ENCODE data around the gene CDH24.

CDH24 gene

DNA sequence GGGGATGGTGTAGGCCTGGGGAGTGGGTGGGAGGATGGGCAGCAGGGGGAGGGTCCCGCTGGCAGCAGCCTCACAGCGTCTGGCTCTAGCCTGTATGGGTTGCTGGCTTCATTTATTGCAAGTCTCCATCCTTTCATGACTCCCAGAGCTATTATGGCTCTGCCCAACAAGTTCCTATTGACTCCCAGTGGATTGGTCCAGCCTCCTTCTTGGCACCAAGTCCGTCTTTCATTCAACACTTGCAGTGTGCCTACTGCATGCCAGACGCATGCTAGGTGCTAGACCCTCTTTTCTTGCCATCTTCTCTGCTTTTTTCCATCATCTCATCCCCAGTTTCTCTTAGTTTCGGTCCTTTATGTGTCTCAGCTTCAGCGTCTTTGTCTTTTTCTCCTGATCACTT, 14.2 kb downstream of the CDH24 start:
- DNase-seq = no peak

DNA sequence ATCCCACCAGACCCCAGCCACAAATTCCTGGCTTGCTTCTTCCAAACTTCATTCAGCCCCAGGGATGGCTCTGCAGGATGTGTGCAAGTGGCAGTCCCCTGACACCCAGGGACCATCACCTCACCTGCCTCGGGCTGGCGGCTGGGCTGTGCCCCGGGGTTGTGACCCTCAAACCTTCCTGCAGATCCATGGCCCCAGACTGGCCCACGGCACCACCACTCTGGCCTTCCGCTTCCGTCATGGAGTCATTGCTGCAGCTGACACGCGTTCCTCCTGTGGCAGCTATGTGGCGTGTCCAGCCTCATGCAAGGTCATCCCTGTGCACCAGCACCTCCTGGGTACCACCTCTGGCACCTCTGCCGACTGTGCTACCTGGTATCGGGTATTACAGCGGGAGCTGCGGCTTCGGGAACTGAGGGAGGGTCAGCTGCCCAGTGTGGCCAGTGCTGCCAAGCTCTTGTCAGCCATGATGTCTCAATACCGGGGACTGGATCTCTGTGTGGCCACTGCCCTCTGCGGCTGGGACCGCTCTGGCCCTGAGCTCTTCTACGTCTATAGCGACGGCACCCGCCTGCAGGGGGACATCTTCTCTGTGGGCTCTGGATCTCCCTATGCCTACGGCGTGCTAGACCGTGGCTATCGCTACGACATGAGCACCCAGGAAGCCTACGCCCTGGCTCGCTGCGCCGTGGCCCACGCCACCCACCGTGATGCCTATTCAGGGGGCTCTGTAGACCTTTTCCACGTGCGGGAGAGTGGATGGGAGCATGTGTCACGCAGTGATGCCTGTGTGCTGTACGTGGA, 15.0 kb downstream of the CDH24 start, which contains the start of gene PSMB11:
TSS of gene PSMB11 (plus strand) at position 51 of the 804 bp plus-strand sequence. CDS start at position 65, 14 bp downstream.
- DNase-seq = no peak

DNA sequence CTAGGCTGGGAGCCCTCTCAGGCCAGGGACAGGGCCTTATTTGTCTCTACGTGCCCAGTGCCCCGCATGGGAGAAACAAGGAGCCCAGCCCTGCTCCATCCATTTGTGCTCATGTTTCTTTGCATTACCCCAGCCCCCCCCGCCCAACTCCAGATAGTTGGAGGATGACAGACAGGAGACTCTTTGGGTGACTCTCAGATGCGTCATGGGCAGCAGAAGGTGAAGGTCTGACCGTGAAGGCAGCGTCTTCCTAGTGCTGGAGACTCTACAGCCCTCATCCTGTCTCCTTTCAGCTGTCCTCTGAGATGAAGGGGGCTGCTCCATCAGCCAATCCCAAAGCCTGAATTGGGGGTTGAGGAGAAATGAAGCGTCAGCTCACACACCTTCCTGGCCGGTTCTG, 15.6 kb downstream of the CDH24 start:
- DNase-seq = no peak

DNA sequence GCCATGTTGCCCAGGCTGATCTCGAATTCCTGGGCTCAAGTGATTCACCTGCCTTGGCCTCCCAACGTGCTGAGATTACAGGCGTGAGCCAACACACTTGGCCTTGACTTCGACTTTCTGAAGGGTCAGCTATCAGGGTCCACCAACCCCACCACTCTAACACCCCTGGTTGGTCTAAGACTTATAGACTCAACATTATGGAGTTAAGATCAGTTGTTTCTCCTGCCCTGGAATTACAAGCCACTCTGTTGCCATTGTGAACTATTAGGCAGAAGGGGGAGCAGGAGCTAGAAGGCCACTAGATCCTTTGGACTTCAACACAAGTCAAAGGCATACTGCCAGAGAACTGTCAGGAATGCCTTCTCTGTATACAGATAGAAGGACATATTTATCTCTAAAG, 17.2 kb downstream of the CDH24 start:
- no peak for DNase-seq

DNA sequence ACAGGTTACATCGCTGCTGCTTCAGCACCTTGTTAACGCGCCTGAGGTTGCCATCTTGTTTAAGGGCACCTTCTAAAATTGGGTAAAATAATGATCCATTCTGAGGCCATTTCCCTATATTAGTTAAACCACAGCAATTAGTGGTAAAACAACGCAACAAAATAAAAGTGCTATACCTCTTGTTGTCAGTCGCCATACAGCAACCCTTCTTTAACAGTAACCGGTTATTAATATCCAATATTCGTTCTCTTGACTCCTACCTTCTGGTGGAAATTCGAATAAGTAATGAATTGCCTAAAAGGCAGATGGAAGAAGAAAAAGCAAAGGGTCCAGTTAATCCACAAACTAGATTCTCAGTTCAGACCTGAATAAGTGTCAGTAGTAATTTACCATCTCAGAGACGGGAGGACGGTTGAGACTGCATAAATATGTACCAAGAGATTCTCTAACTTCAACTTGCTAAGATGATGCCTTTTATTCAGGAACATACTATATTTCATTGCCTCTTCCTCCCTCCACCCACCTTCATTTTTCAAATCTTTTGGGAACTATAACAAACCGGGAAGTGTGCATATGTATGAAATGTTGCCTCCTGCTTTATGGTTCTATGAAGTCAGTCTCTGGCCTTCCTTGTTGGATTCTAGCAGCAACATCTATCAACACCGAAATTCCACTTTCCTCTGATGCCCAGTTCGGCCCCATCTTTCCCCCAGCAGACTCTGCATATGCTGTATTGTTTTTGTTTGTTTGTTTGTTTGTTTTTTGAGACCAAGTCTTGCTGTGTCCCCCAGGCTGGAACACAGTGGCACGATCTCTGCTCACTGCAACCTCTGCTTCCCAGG, 21.8 kb downstream of the CDH24 start:
- no peak for DNase-seq

DNA sequence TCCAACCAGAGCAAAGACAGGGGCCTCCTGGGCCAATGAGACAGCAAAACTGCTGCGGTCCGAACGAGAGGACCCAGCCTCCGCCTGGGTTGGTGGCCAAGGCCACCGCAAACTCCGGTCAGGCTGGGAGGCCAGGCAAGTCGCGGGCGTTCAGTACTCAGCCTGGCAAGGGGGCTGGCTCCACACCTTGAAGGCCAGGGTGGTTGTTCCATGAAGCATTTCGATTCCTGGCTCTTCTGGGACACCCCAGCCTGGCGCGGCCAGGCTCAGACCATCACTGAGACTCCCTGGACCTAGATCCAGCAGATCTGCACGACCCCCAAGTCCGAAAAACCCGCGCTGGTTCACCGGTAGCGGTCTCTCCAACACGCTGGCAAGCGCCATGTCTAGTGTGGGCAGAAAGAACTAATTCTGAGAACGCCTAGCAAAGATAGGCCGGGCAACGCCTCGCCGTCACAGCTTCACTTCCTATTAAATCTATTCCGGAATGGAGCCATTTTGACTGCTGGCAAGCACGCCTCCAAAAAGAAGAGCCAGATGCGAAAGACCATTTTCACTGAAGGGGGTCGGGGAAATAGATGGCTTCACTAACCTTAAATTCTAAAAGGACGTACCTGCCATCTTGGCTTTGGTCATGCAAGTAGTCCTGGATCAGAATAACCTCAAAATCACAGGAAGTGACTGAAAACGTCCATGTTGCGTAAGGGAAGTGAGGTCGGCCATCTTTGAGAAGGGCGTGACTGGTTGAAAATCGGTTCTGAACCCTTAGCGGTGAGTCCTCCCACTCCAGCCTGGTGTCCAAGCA, 22.6 kb downstream of the CDH24 start, which contains the start of gene PSMB5:
TSS of gene PSMB5 (minus strand) at position 403 of the 805 bp plus-strand sequence. CDS start at position 384, 19 bp downstream.
- DNase-seq = no peak

DNA sequence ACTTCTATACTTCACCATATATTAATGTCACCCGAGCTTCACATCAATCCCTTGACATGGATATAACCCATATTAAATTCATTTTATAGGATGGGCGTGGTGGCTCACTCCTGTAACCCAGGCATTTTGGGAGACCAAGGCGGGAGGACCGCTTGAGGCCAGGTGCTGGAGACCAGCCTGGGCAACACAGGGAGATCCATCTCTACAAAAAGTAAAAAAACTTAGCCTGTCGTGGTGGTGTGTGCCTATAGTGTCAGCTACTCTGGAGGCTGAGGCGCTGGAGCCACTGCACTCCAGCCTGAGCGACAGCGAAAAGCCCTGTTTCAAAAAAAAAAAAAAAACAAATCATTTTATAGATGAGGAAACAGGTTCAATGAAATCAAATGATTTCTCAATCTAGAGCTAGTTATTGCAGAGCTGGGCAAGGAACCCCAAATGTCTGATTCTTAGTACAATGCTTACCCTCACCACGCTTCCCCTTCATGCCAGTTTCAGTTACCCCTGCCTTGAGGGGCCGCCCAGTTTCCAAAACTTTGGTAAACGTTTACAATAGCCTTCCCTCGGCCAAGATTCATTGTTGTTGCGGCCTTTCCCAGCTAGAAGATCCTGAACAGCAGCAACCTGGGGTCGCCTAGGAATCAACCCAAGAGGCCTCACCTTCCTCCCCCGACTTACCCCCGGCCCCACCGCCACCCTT, 23.4 kb downstream of the CDH24 start:
- DNase-seq = no peak

DNA sequence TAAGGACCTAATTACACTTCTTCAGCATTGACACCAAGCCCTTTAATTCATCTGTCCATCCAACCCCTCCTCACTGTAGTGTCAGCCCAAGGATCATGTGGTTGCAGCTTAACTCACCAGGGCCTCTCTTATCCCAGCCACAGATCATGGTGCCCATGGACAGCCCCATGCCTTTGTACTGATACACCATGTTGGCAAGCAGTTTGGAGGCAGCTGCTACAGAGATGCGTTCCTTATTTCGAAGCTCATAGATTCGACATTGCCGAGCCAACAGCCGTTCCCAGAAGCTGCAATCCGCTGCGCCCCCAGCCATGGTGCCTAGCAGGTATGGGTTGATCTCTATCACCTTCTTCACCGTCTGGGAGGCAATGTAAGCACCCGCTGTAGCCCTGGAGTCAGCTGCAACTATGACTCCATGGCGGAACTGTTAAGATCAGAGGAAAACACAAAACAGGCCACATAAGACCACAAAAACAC, 24.0 kb downstream of the CDH24 start:
- no peak for DNase-seq

DNA sequence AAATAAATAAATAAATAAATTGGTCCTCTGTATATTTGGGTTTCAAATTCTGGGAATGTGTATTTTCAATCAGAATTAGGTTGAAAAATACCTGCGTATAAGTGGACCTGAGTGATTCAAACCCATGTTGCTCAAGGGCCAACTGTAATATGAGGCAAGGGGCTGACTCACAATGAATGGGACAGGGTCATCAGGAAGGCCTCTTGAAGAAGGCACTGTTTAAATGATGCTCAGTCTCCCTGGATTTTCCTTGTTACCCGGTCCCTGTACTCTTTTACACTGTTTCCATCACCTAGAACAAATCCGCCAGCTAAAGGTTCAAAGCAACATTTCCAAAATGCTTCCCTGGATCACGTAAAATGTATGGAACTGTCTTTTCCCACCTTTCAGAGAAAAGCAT, 26.4 kb downstream of the CDH24 start:
- no peak for DNase-seq

DNA sequence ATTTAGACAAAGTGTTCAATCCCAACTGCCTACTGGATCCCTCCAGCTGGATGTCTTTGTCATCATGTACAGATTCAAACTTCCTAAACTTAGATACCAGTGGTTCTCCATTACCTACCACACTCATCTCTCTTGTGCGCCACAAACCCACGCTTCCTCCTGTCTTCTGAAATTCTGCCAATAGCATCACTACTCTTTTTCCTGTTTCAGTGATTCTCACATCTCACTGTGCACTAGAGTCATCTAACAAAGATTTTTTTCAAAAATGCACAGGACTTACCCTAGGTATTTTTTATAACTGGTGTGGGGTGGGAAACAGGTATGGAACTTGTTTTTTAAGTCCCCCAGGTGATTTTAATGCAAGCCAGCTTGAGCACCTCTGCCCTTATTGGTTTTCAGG, 28.5 kb downstream of the CDH24 start:
- DNase-seq = no peak

DNA sequence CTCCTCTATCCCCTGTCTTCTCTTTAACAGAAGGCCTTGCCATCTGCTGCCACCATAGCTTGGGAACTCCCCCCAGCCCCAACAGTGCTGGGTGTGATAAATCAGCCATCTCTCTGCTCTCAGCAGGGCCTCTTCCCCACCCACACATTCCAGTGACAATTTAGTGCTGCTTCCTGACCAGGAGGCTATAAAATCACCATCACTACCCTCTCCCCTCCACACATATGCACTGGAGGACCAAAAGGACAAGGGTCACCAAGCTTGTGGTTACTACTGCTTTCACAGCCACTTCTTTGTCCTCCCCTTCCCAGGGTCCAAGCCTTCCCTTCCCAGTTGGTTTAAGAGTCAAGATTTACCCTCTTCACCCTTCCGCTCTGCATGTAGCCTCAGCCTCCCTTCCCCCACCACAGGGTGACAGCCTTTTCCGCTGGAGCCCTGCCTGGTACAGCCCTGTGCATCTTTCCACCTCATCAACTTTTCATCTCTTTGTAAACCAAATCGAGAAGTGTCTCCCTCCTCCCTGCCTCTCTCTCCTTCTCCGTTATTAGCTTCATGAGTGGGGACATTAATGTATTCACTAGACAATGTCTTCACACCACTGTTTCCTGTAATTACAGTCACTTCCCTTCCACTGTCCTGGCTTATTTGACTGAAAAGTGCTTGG, 32.0 kb downstream of the CDH24 start:
- no peak for DNase-seq

DNA sequence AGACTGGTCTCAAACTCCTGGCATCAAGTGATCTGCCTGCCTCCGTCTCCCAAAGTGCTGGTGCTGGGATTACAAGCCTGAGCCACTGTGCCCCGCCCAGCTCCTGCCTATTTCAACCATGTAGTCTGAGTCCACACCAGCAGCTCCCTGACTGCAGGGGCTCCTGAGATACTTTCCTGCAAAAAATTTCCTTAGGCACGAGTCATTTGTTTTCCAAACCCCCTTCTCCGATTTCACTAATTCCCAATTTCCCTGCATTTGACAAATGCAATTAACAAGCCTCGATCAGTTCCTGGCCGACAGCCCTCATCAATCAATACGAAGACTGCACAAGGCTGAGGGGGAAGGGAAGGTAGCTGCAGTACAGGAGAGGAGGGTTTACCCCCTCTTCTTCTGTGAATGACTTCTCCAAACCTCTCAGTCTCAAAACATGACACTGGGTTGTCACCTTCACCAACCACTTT, 32.7 kb downstream of the CDH24 start:
- DNase-seq = no peak

DNA sequence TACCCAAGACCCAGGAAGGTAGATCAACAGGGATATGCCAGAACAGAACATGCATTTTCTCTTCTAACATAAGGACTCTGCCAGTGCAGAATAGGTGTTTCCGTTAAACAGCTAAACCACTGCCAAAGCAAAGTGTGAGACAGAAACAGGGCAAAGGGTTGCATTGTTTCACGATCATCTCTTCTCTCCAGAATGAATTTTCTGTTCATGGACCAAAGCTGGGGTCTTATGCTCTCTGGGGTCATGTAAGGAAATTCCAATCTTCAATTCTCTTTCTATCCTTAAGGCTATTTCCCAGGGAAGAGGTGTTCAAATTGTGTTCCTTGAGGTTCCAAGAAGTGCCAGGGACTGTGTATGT, 33.5 kb downstream of the CDH24 start:
- no peak for DNase-seq

DNA sequence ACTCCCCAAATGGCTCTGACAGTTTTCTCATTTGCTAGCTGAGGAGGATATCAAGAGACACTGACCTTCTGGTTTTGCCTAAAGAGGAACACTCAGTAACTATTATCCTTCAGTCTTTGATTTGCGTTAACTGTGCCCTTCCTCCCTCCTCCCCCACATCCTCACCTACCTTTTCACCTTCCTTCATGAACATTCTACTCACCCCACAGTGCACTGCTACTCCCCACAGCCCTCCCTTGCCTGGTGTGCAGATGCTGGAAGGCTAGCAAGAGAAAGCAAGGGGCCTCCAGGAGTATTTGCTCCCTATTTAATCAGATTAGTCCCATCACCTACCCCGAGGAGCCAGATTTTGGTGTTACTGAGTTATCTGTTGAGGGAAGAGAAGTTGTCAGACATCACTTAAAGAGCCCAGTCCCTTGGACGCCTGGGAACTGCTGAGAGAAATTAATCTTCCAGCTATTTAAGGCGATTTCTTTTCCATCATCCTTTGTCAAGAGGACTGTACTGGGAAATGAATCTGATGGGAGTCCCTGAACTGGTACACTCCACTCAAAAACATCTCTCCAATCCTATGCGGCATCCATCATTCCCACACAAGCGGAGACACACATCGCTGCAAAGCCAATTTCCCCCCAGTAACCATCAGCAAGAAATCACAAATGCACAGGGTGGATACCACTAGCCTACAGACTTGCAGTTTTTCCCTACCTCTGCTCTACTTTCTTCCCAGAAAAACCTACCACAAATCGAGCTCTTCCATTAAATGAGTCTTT, 34.1 kb downstream of the CDH24 start:
- no peak for DNase-seq

DNA sequence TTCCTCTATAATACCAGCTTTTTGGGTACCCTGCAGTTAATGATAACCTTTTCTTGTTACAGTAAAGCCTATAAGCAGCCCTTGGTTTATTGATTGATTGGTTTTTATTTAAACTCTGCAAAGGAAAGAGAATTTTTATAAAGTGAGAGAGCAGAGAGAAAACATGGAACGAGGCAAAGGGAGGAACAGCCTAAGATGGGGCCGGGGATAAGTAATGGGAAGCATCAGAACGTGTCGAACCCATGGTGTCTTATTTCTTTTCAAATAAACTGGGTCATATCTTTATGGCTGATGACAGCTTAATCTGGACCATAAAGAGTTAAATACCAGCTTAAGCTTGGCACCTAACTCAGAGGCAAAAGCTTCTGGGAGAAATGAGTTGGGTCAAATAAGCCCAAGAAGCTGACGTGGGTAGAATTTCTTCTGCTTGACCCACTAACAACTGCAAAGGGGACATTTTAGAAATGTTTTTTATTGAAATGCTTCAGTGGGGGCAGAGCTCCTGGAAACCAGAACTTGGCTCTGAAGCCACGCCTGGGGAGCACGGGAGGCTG, 35.4 kb downstream of the CDH24 start:
- no peak for DNase-seq

DNA sequence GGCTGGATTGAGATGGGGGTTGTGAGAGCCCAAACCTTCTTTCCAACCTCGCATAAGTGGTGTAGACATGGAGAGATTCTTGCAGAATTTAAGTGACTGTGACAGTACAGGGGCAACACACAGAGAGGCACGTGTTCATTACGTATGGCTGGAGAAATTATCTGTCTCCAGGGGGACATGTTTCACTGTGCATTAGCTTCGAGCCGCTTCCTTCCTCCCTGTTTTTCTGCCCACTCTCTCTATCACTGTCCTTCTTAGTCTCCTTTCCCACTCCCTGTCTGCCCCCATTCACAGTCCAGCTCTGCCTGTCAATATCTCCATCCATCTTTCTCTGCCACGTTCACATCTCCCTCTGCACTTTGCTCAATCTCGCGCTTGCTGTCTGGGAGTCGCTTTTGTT, 35.9 kb downstream of the CDH24 start:
- no peak for DNase-seq

DNA sequence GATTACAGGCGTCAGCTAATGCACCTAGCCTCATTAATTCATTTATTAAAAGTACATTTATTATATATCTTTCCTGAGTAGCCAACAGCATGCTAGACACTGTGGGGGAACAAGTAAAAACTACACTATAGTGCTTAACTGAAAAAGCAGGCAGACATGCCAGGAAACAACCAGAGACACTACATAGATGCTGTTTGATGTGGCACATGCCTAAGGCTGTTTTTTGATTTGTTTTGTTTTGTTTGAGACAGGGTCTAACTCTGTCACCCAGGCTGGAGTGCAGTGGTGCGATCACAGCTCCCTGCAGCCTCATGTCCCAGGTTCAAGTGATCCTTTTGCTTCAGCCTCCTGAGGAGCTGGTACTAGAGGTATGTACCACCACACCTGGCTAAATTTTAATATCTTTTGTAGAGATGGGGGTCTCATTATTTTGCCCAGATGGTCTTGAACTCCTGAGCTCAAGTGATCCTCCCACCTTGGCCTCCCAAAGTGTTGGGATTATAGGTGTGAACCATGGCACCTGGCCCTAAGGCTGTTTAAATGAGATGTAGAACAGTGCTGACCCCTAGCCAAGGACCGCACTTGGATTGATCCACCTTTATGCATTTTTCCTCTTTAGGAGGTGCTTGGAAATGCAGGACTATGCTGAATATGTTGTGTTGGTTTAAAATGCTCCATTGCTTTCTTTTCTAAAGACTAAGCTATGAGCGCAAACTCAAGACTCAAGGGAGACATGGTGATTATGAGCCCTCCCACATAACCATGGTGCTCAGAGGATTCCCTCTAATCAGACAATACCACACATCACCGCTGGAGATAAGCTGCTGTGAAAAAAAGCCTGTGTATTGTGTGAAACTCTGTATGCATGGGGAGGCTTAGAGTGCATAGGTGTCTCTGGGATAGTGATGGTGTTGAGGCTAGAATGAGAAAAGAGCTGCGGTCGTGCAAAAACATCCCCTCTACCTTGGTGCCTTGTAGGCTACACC, 36.9 kb downstream of the CDH24 start:
- DNase-seq = no peak

DNA sequence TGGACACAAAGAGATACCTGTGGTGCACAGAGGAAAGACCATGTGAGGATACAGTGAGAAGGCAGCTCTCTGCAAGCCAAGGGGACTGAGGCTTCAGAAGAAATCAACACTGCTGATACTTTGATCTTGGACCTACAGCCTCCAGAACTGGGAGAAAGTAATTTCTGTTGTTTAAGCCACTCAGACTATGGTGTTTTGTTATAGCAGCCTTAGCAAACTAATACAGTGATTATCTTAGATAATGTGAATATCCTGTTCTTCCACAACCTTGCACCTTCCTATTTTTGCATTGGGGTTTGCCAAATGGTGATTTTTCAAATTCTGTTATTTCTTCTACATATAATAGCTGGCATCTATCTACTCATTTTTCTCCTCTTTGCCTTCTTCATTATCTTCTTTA, 39.2 kb downstream of the CDH24 start:
- no peak for DNase-seq

DNA sequence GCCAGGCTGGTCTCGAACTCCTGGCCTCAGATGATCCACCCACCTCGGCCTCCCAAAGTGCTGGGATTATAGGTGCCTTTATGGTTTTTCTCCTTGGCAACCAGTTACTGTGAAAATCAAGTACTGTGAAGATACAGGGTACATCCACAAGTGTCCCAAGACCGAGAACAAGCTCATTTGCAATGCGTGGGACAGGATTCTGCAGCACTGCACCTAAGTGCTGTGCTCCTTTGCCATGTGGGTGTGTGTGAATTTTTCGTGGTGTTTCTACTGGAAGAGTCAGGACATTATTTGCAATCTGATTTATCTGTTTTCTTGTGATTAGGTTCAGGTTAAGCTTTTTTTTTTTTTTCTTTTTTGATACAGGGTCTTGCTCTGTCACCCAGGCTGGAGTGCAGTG, 40.2 kb downstream of the CDH24 start:
- no peak for DNase-seq
